HG03354 (cell line): ENCODE data around the gene MYT1.
"Not testable (repeated sequence)": the region's sequence is repeated elsewhere in the genome, so short reads cannot be mapped to it uniquely, and the experiment has no call there.

Experiments
- ATAC-seq: cut with Tn5 transposase; IDR thresholded peaks from one replicate; pipeline ENCODE4 v1.9.1; 2021; ENCODE audit warnings: mild to moderate bottlenecking; ENCODE audit not compliant: unreplicated experiment, poor library complexity, severe bottlenecking

MYT1 gene

DNA sequence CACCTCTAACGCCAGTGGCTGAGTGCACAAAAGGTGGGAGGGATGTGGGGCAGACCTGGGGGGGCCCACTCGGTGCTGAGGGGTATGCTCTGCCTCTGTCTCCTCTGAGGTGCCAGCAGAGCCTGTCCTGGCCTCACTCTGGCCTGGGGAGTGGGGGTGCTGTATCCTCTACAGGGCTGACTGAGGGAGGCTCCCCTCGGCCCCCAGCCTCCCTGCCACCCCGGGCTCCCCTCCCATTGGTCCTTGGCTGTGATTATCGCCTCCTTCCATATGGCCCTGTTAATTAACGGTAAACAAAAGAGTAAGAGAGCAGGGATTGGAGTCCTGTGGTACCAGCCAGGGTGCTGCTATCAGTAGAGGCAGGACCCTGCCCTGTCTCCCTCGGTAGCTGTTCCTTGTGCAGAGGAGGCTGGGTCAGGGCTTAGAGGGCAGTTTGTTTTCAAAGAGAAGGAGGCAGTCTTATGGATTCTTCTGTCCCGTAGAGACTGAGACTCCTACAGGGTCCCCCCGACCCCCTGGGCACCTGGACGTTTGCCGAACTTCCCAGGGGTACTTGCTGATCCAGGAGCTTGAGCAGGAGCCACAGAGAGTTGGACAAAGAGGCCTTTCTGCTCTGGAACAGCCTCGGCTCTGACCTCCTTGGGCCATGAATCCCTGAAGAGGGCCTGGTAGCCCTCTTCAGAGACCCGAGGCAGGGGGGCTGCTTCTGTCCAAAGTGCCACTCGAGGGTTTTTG, 1.8 kb downstream of the MYT1 start:
- no peak for ATAC-seq

DNA sequence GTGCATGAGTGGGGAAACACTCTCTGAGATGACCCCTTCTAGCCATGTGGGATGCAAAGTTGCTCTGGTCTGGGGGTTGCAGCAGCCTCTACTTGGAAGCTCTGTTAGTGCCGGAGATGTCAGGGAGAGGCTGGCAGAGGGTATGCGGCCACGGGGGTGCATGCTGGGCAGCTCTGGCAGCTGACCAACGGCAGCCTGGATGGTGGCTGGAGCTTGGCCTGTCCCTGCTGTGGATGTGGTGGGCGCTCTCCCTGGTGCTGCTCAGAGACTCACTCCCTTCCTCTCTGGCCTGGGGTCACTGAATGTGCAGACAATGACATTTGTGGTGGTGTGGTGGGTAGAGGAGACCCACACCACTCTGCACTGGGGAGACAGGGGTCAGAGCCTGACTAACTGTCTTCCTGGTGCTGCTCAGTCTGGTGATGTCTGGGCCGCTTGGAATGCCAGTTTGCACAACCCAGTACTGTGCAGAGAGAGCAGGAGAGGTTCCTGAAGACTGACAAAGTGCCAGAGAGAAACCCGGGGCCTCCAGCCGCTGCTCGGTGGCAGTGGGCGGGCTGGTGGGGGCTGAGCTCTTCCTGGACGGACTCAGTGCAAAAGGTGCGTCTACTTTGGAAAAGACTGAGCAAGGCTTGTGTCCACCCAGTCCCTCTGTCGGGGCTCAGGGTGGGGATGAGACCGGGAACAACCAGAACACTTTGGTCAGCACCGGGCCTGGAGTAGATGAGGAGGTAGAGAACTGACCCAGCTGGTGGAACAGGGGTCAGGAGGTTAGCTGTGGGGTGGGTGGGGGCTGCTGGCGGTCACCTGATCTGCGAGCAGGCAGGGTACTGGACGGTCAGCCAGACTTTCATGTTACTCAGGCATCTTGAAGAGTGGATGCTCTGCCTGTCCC, 2.7 kb downstream of the MYT1 start:
- ATAC-seq: no peak

- no peak for ATAC-seq
These were observed 3.4 kb downstream of the MYT1 start for GRCh38 chr20:64167676-64168075.

GRCh38 chr20:64168381-64169090, 4.3 kb downstream of the MYT1 start:
- ATAC-seq: no peak

- no peak for ATAC-seq
These were observed 4.9 kb downstream of the MYT1 start for GRCh38 chr20:64169091-64169560.

- ATAC-seq: no peak
These were observed 7.0 kb downstream of the MYT1 start for GRCh38 chr20:64171211-64171610.

DNA sequence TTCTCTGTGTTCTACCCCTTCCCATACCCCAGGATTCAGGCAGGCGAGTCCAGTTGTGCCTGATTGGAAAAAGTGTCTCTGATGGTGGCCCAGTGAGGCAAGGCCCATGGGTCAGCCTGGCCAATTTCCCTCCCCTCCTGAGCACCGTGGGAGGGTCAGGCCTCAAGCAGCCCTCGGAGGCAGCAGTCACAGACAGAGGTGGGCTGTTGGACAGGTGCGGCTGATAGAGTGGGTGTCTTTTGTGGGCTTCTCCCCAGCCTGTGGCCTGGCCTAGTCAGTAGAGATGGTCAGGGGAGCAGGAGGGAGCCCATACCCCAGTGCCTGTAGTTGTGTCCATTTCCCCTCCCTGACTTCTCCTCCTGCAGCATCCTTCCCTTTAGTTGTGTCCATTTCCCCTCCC, 8.9 kb downstream of the MYT1 start:
- ATAC-seq: no peak

GRCh38 chr20:64176551-64176950, 12.3 kb downstream of the MYT1 start:
- ATAC-seq: no peak

- ATAC-seq: no peak
These were observed 12.7 kb downstream of the MYT1 start for GRCh38 chr20:64176971-64177370.

- ATAC-seq: no peak
These were observed 13.1 kb downstream of the MYT1 start for GRCh38 chr20:64177384-64177783.

GRCh38 chr20:64177787-64178186, 13.5 kb downstream of the MYT1 start:
- ATAC-seq: no peak

DNA sequence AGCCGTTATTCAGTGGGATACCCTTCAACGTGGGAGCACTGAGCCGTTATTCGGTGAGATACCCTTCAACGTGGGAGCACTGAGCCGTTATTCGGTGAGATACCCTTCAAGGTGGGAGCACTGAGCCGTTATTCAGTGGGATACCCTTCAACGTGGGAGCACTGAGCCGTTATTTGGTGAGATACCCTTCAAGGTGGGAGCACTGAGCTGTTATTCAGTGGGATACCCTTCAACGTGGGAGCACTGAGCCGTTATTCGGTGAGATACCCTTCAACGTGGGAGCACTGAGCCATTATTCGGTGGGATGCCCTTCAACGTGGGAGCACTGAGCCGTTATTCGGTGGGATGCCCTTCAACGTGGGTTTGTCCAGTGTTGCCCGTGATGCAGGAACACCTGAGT, 14.7 kb downstream of the MYT1 start:
- ATAC-seq: not testable (repeated sequence)

DNA sequence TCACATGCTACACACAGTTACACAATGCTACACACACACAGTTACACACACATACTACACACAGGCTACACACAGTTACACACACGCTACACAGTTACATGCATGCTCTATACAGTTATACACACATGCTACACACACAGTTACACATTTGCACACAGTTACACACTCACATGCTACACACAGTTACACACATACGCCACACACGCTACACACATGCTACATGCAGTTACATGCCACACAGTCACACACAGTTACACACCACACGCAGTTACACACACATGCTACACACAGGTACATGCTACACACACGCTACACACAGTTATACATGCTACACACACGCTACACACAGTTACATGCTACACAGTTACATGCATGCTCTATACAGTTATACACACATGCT, 15.6 kb downstream of the MYT1 start:
- ATAC-seq: no peak

GRCh38 chr20:64180673-64181072, 16.4 kb downstream of the MYT1 start:
- ATAC-seq: no peak

GRCh38 chr20:64181391-64181790, 17.1 kb downstream of the MYT1 start:
- ATAC-seq: no peak

GRCh38 chr20:64182146-64182865, 18.1 kb downstream of the MYT1 start:
- no peak for ATAC-seq

- ATAC-seq: no peak
These were observed 19.1 kb downstream of the MYT1 start for GRCh38 chr20:64183313-64183712.

GRCh38 chr20:64184795-64185194, 20.5 kb downstream of the MYT1 start:
- ATAC-seq: no peak

DNA sequence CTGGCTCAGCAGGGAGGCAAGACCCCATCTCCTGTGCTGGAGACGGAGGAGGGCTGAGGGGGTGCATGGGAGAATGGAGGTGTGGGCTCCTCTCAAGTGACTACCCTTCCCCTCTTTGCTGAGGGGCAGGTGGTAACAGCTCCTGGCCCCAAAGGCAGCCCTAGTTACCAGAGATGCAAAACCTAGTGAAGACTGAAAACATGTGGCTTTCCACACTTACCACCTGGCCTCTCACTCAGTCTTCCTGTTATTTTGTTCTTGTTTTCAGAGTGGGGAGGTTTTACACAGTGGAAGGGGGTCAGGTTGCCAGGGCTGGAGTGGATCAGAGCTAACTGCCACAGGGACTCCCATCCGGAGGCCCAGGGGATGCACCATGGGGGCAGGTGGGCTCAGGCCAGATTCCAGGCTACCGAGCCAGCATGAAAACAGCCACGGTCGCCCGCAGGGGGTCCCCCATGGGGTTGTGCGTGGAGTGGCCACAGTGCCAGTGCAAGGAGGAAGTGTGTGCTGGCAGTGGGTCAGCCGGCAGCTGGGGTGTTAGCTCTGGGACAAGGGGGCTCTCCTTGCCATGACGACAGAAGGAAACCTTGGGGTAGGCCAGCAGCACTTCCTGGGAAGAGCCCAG, 21.1 kb downstream of the MYT1 start:
- no peak for ATAC-seq
